Left lung (tissue), 10 donors: ENCODE results near the gene TMEM51. TPM values are rescaled to one million over a fixed set of nuclear protein-coding genes. Genes with fewer than 3 reads are reported as not detected.
"Not testable (repeated sequence)": the region's sequence is repeated elsewhere in the genome, so short reads cannot be mapped to it uniquely, and the experiment has no call there.

Experiments
- ATAC-seq: fragments of 200-7000 bp; cut with Tn5 transposase; one replicate; pipeline ENCODE4 v1.9.1; 2020; ENCODE audit warnings: moderate library complexity
- DNase-seq, 4 donors: peaks; one replicate each; pipeline ENCODE4 v3.0.0-alpha.2; 2013 to 2020
- H3K27ac ChIP-seq, 2 donors: fragments of 200-600 bp; sonication (generic) in 1 of 2; one replicate each; pipeline versions ENCODE4 v1.5.0 to v1.8.0; 2020 to 2021
- H3K27me3 ChIP-seq, 2 donors: fragments of 200-600 bp; sonication (generic) in 1 of 2; one replicate each; pipeline versions ENCODE4 v1.5.0 to v1.8.0; 2020 to 2021
- H3K36me3 ChIP-seq, 2 donors: fragments of 200-600 bp; sonication (generic) in 1 of 2; one replicate each; pipeline versions ENCODE4 v1.5.0 to v1.8.0; 2020 to 2021
- H3K4me1 ChIP-seq, 2 donors: fragments of 200-600 bp; one replicate each; pipeline ENCODE4 v1.8.0; 2021
- H3K4me3 ChIP-seq, 2 donors: fragments of 200-600 bp; sonication (generic) in 1 of 2; one replicate each; pipeline versions ENCODE4 v1.5.0 to v1.8.0; 2020 to 2021; ENCODE audit warnings: mild to moderate bottlenecking in 1 of 2
- H3K9me3 ChIP-seq, 2 donors: fragments of 200-600 bp; sonication (generic) in 1 of 2; one replicate each; pipeline versions ENCODE4 v1.5.0 to v1.8.0; 2020 to 2021
- intact Hi-C, 2 donors: fragments of 100-400 bp; cut with DNase I; formaldehyde crosslinking; loops; one replicate each; pipeline versions ENCODE4 v1.11.2 to v1.14.2; 2022
- polyA plus RNA-seq, 6 donors: library from polyadenylated mRNA; unstranded; fragments of 120-200 nt; gene quantifications; one replicate each; pipeline ENCODE4 v1.2.1, GENCODE V29; 2013; ENCODE audit not compliant: insufficient read length in 6 of 6
- total RNA-seq, 2 donors: library from RNA; stranded (reverse); fragmentation: NEBNext Ultra II Directional; extraction: Animal tissue kit (Norgen Biotek cat#: 25700); gene quantifications; one replicate each; pipeline ENCODE4 v1.2.1, GENCODE V29; 2021
- TF ChIP-seq, protein P1 (sequence below), 2 donors: fragments of 200-600 bp; sonication (generic) in 1 of 2; IDR thresholded peaks; one replicate each; pipeline versions ENCODE4 v1.5.0 to v1.8.0; 2021; ENCODE audit warnings: antibody characterized with exemption in 2 of 2
- donor health status: DM: no; HTN: yes; CAD: no.
- donor health status: DM: no; HTN: no; CAD: no.

The TMEM51 gene
- total and polyA plus RNA-seq, 8 donors = 10.6 to 17.9 (median 15.7) TPM

DNA sequence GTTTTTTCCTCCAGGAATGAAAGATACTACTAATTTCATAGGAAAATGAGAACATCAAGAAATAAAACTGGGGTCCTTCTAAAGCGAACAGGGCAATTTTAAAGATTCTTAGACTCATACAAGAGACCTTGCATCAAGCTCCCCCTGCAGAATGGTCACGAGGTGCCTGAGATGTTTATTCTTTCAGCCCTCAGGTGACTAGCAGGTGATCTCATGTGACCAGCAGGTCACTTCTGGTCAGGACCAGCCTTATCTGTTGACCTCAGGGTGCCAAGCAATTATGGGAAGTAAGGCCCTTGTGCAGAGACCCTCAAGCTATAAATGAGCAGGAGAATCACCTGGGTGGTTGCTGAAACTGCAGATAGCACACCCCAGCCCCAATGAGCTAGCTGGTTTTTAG lies 20.6 kb upstream of the TMEM51 start:
- H3K27ac ChIP-seq = no peak overlapping the region
- peaks cover 0 to 3% of the 10 kb centered on the region in 2 donors for H3K9me3 ChIP-seq
- intact Hi-C loops = no loop called here
- H3K27me3 ChIP-seq = peaks cover 0 to 7% of the 10 kb centered on the region in 2 donors
- H3K4me3 ChIP-seq = no peak overlapping the region
- H3K36me3 ChIP-seq = no peaks in the 10 kb centered on the region
- TF ChIP-seq, protein P1, sequence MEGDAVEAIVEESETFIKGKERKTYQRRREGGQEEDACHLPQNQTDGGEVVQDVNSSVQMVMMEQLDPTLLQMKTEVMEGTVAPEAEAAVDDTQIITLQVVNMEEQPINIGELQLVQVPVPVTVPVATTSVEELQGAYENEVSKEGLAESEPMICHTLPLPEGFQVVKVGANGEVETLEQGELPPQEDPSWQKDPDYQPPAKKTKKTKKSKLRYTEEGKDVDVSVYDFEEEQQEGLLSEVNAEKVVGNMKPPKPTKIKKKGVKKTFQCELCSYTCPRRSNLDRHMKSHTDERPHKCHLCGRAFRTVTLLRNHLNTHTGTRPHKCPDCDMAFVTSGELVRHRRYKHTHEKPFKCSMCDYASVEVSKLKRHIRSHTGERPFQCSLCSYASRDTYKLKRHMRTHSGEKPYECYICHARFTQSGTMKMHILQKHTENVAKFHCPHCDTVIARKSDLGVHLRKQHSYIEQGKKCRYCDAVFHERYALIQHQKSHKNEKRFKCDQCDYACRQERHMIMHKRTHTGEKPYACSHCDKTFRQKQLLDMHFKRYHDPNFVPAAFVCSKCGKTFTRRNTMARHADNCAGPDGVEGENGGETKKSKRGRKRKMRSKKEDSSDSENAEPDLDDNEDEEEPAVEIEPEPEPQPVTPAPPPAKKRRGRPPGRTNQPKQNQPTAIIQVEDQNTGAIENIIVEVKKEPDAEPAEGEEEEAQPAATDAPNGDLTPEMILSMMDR (IDR thresholded peaks at IDR 0.05) = no peak
- H3K4me1 ChIP-seq = peaks cover 0 to 4% of the 10 kb centered on the region in 2 donors
- no peak for DNase-seq
- ATAC-seq = no peak

DNA sequence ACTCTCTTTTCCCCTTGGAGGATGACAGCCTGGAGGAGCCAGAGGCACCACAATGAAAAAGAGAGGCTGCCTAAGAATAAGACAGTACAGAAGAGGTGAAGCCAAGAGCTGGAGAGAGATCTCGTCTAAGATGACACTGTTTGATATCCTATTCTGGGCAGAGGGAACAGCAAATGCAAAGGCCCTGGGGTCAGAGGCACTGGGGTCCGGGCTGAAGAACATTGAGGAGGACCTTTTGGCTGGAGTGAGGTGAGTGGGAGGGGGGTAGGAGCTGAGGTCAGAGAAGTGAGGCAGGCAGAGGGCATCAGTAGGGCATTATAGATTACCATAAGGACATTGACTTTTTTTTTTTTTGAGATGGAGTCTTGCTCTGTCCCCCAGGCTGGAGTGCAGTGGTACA lies 19.3 kb upstream of the TMEM51 start:
- Histone ChIP-seq H3K4me1 (peaks cover 0 to 4% of the 10 kb centered on the region in 2 donors), H3K9me3 (peaks cover 0 to 3% of the 10 kb centered on the region in 2 donors), H3K27me3 (peaks cover 0 to 7% of the 10 kb centered on the region in 2 donors), H3K36me3 (no peaks in the 10 kb centered on the region), H3K4me3 (no peak overlapping the region), H3K27ac (no peak overlapping the region)
- DNase-seq (no peak), ATAC-seq (no peak)
- intact Hi-C loops = no loop called here
- TF ChIP-seq, protein P1 (IDR thresholded peaks at IDR 0.05) = no peak

DNA sequence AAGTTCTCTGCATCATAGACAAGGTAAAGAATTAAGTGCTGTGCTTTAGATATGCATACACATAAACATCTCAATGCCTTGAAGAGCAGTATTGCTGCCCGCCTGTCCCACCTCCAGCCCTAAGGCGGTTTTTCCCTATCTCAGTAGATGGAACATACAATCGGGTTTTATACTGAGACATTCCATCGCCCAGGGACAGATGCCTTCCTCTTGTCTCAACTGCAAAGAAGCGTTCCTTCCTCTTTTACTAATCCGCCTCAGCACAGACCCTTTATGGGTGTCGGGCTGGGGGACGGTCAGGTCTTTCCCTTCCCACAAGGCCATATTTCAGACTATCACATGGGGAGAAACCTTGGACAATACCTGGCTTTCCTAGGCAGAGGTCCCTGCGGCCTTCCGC lies 17.9 kb upstream of the TMEM51 start:
- H3K27me3 ChIP-seq, H3K27ac ChIP-seq, H3K4me3 ChIP-seq, DNase-seq, H3K9me3 ChIP-seq, intact Hi-C loops, H3K36me3 ChIP-seq, H3K4me1 ChIP-seq, ATAC-seq: not testable (repeated sequence)

DNA sequence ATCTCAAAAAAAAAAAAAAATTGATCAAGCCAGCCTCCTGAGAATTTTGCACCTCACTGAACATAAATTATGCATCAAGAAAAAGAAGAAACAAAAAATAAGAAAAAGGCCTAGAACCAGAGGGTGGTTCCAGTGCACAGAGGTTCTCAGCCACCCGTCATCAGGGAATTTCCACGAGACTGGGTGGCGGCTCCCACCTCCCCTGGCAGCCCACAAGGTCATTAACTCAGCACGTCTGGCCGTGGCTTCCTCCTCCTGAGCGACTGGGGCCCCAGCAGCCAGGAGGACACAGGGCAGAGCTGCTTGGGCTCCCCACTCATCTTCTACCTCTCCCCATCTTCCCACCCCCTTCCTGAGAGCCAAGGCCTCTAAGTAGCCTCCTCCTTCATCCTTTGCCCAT lies 15.7 kb upstream of the TMEM51 start:
- Histone ChIP-seq H3K36me3 (no peaks in the 10 kb centered on the region), H3K27me3 (peaks cover 0 to 7% of the 10 kb centered on the region in 2 donors), H3K9me3 (no peaks in the 10 kb centered on the region), H3K4me1 (peaks cover 0 to 8% of the 10 kb centered on the region in 2 donors), H3K4me3 (no peak overlapping the region), H3K27ac (no peak overlapping the region)
- ATAC-seq (peak; percentile 18), DNase-seq (peak in 1 of 4 donors; percentile 53)
- intact Hi-C loops = no loop called here
- TF ChIP-seq, protein P1 (IDR thresholded peaks at IDR 0.05) = no peak

DNA sequence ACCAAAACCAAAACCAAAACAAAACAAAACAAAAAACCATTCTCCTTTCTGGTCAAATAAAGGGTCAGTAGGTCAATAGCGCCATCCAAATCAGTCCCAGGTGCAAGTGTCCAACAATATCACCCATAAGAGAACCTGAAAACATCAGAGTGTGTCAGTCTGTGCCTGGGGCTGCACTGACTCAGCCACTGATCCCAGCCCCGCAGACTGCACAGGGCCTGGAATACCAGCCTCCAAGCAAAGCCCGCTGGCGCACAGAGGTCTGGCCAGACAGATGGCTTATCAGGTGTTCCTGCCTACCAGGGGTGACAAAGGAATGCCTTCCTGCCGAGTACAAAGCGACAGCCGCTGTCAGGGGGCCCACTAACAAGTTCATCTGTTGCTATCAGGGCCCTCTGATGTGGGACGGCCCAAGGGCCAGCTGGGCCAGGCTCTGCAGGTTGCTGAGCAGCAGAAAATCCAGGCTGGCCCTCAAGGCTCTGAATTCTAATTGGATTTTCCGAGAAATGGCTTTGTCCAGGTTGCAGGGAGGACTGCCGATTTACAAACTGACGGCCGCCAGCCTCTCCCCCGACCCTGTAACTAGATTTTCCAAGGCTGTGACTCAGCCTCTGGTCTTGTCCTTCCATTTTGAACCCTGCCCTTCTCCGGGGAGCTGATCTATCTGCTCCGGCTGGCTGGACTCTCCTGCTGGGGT lies 13.7 kb upstream of the TMEM51 start:
- H3K27me3 ChIP-seq = no peaks in the 10 kb centered on the region
- intact Hi-C loops = no loop called here
- ATAC-seq = no peak
- no peak overlapping the region for H3K4me3 ChIP-seq
- no peaks in the 10 kb centered on the region for H3K9me3 ChIP-seq
- DNase-seq = peak in 1 of 4 donors; percentile 51
- TF ChIP-seq, protein P1 (IDR thresholded peaks at IDR 0.05) = no peak
- H3K36me3 ChIP-seq = no peaks in the 10 kb centered on the region
- H3K27ac ChIP-seq = no peak overlapping the region
- H3K4me1 ChIP-seq = peaks cover 0 to 8% of the 10 kb centered on the region in 2 donors
